HG03060 (cell line): ENCODE measurements around the gene CCL24.
"Not testable (repeated sequence)": the region's sequence is repeated elsewhere in the genome, so short reads cannot be mapped to it uniquely, and the experiment has no call there.

Source experiments
- ATAC-seq: cut with Tn5 transposase; IDR thresholded peaks from one replicate; pipeline ENCODE4 v1.9.1; 2021; ENCODE audit warnings: low read depth, moderate number of reproducible peaks; ENCODE audit not compliant: unreplicated experiment

The CCL24 gene, protein sequence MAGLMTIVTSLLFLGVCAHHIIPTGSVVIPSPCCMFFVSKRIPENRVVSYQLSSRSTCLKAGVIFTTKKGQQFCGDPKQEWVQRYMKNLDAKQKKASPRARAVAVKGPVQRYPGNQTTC

GRCh38 chr7:75813781-75814236, at the start of gene CCL24:
Gene CCL24, minus strand, starts transcription at chr7:75813806. Its CDS starts 91 bp downstream, at chr7:75813715.
- ATAC-seq: no peak

DNA sequence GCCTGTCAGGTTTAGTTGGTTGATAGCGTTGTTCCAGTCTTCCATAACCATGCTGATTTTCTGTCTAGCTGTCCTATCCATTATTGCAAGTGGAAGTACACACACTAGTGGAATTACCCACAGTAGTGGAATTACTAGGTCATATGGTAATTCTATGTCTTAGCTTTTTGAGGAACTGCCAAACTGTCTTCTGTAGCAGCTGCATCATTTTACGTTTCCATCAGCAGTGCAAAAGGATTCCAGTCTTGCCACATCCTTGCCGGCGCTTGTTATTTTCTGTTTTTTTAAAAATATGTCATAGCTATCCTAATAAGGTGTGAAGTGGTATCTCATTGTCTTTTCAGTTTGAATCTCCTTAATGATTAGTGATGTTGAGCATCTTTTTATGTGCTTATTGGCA, 48.0 kb upstream of the CCL24 start:
- ATAC-seq: no peak

DNA sequence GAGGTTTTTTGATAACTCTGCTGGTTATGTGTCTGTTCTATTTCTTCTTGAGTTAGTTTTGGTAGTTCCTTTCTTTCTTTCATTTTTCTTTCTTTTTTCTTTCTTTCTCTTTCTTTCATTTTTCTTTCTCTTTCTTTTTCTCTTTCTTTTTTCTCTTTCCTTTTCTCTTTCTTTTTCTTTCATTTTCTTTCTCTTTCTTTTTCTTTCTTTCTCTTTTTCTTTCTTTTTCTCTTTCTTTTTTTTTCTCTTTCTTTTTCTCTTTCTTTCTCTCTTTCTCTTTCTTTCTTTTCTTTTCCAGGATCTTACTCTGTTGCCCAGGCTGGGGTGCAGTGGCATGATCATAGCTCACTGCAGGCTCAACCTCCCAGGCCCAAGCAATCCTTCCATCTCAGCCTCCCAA, 44.8 kb upstream of the CCL24 start:
- ATAC-seq: no peak

- no peak for ATAC-seq
These were observed 42.9 kb upstream of the CCL24 start for GRCh38 chr7:75856536-75856935.

GRCh38 chr7:75854813-75855345, 41.3 kb upstream of the CCL24 start:
- not testable (repeated sequence) for ATAC-seq

DNA sequence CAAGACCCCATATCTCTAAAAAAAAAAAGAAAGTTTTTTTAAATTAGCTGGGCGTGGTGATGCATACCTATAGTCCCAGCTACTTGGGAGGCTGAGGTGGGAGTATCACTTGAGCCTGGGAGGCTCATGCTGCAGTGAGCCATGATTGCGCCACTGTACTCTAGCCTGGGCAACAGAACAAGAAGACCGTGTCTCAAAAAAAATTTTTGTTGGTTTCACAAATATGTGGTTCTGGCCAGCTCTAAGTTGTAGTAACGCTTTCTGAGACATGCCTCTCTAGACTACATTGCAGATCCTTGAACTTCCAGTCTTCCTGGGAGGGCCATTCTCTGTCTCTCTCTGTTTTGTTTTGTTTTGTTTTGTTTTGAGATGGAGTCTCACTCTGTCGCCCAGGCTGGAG, 40.6 kb upstream of the CCL24 start:
- ATAC-seq: no peak

DNA sequence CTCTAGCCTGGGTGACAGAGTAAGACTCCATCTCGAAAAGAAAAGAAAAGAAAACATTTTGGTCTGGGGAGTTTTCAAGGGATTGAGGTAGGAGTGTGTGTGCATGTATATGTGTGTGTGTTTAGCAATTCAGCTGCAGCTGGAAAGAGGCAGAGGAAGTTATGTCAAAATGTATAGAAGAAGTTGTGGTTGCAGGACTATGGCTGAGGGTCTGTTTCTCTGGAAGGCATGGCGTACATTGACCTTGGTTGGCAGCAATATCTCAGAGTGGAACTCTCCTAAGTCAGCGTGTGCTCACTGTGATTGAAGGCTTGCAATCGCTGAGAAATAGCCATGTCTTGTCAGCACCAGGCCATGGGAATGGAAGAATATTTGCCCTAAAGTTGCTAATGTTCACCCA, 36.6 kb upstream of the CCL24 start:
- ATAC-seq: no peak

DNA sequence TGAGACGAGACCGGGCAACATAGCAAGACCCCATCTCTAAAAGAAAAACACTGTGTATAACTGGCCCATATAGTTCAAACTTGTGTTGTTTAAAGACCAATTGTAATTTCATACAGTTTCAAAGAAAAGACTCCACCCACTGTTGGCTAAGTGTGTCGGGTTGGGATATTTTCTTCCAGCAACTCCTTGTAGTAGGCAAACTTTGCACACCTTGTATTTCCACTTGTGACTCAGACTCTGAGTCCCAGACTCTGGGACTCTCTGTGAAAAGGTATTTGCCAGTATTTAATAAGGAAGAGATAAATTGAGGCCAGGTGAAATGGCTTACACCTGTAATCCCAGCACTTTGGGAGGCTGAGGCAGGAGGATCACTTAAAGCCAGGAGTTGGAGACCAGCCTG, 36.0 kb upstream of the CCL24 start:
- no peak for ATAC-seq

- no peak for ATAC-seq
These were observed 34.1 kb upstream of the CCL24 start for GRCh38 chr7:75847707-75848106.

- ATAC-seq: not testable (repeated sequence)
These were observed 31.5 kb upstream of the CCL24 start for GRCh38 chr7:75845132-75845531.

DNA sequence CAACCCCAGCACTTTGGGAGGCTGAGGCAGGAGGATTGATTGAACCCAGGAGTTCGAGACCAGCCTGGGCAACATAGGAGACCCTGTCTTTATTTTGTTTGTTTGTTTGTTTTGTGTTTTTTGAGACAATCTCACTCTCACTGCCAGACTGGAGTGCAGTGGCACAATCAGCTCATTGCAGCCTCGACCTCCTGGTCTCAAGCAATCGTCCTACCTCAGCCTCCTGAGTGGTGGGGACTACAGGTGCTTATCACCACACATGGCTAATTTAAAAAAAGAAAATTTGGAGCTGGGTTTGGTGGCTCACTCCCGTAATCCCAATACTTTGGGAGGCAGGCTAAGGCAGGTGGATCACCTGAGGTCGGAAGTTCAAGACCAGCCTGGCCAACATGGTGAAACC, 30.6 kb upstream of the CCL24 start:
- ATAC-seq: no peak

DNA sequence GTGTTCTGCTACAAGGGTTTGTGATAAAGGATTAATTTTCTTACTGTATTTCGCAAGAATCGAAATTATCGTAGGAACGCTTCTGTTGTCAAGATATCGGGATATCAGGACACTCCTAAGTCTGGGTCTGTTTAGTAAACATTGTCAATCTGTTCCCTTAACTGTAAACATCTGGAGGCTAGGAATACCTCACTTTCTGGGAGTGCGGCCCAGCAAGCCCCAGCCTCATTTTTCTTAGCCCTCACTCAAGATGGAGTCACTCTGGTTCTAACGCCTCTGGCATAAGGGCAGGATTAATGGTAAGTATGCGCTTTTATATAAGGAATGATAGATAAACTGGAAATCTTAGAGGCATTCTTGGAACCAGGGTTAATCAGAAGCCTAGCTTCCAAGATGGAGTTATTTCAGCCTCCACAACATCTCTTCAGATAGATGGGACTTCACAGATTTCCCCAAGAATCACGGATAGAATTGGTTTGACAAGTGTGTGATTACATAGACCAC, 30.1 kb upstream of the CCL24 start:
- ATAC-seq: no peak

- peak; percentile 82 for ATAC-seq
These were observed 29.3 kb upstream of the CCL24 start for GRCh38 chr7:75842836-75843446.

DNA sequence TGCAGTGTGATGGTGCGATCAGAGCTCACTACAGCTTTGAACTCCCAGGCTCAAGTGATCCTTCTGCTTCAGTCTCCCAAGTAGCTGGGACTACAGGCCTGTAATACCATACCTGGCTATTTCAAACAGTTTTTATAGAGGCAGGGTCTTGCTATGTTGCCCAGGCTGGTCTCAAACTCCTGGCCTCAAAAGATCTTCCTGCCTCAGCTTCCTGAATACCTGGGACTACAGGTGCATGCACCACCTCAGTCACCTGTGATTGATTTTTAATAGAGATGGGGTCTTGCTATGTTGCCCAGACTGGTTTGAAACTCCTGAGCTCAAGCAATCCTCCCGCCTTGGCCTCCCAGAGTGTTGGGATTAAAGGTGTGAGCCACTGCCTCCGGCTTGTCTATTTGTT, 26.4 kb upstream of the CCL24 start:
- no peak for ATAC-seq

DNA sequence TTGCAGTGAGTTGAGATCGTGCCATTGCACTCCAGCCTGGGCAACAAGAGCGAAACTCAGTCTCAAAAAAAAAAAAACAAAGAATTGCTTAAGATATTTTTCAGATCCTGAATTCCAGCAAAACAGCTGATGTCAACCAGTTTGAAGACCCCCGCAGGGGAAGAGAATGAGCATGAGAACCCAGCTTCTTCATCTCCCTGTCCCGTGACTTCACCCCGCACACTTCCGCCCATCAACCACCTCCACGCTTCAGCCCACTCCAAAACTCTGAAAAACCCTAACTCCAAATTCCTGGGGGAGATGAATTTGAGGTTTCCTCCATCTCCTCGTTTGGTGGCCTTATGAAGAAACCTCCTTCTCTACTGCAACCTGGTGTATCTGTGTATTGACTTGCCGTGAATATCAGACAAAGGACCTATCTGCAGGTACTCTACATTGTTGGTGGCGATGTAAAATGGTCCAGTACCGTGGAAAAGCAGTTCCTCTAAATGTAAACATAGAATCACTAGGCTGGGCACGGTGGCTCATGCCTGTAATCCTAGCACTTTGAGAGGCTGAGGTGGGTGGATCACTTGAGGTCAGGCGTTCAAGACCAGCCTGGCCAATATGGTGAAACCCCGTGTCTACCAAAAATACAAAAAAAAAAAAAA, 24.8 kb upstream of the CCL24 start:
- not testable (repeated sequence) for ATAC-seq

- ATAC-seq: no peak
These were observed 23.2 kb upstream of the CCL24 start for GRCh38 chr7:75836798-75837197.

GRCh38 chr7:75835688-75836285, 22.2 kb upstream of the CCL24 start:
- ATAC-seq: no peak

DNA sequence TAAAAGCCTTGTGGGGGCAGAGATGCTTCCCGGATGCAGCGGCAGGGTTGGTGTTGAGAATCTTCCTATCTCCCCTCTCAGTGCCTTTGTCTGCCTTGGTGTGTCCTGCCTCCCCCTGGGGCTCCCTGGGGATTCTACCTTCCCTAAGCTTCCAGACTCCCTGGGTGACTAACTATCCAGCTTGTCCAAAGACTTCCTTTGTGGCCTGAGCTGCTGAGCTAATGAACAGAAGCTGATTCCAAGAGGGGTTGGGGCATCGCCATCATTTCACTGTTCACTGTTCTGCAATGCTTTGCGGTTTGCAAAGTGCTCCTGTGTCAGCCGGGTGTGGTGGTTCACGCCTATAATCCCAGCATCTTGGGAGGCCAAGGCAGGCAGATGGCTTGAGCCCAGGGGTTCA, 20.1 kb upstream of the CCL24 start:
- not testable (repeated sequence) for ATAC-seq

GRCh38 chr7:75830978-75831377, 17.4 kb upstream of the CCL24 start:
- no peak for ATAC-seq

DNA sequence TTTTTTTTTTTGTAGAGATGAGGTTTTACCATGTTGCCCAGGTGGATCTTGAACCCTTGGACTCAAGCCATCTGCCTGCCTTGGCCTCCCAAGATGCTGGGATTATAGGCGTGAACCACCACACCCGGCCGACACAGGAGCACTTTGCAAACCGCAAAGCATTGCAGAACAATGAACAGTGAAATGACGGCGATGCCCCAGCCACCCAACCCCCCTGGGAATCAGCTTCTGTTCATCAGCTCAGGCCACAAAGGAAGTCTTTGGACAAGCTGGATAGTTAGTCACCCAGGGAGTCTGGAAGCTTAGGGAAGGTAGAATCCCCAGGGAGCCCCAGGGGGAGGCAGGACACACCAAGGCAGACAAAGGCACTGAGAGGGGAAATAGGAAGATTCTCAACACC, 16.1 kb upstream of the CCL24 start:
- not testable (repeated sequence) for ATAC-seq

DNA sequence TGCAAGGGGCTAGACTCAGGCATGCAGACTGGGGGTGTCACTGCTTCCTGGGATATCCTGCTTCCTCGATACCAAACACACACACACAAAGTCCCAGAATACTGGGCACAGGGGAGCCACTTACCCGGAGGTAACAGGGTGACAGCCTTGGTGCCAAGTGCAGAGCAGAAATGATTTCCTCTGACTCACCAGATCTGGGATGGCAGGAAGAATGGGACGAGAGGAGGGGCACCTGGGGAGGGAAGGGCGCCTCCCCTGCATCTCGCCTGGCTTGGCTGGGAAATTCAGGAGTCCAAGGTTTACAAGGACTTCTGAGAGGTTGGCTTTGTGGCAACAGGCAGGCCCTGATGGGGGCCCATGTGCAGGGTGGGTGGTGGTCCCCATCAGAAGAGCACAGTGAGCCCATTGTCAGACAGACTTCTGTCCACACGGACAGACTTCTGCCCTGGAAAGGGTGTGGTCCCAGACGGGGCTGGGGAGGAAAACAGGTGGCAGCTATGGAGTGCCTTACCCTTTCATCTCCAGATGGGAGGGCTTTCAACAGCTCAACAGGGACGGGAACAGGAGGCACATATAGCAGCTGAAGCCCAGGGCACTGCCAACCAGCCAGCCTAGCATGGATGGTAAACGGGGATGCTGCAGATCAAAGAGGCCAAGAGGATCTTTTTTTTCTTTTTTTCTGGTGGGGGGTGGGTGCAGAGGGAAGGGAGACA, 9.7 kb upstream of the CCL24 start:
- no peak for ATAC-seq
